Neural crest cell (in vitro differentiated cells): ENCODE results near the gene CASKIN1. TPM values are rescaled to one million over a fixed set of nuclear protein-coding genes. Genes with fewer than 3 reads are reported as not detected.
A peak's percentile ranks its signal among the peaks of the same experiment; 100 is the strongest.

Experiments used
- DNase-seq: peaks from one replicate; pipeline ENCODE4 v3.0.0; 2021; ENCODE audit warnings: low read depth, mixed read lengths, low spot score
- H3K27ac Mint-ChIP-seq: one replicate; pipeline ENCODE4 v1.8.0; 2021; ENCODE audit warnings: mild to moderate bottlenecking, mixed read lengths; ENCODE audit not compliant: unreplicated experiment
- H3K27me3 Mint-ChIP-seq: 2 replicates; pipeline ENCODE4 v1.8.0; 2021; ENCODE audit warnings: low read depth, mild to moderate bottlenecking, mixed read lengths
- H3K36me3 Mint-ChIP-seq: 2 replicates; pipeline ENCODE4 v1.8.0; 2021; ENCODE audit warnings: low read depth, mild to moderate bottlenecking, mixed read lengths
- H3K4me1 Mint-ChIP-seq: 2 replicates; pipeline ENCODE4 v1.8.0; 2021; ENCODE audit warnings: mixed read lengths
- H3K4me3 Mint-ChIP-seq: one replicate; pipeline ENCODE4 v1.8.0; 2021; ENCODE audit warnings: mild to moderate bottlenecking, mixed read lengths
- H3K9me3 Mint-ChIP-seq: 2 replicates; pipeline ENCODE4 v1.8.0; 2021; ENCODE audit warnings: mixed read lengths
- CTCF ChIP-seq: fragments of 200-600 bp; sonication (generic); conservative IDR thresholded peaks from 2 replicates; pipeline ENCODE4 v1.5.0; 2021; ENCODE audit warnings: antibody characterized with exemption, mild to moderate bottlenecking
- total RNA-seq: library from RNA; stranded (reverse); gene quantifications from 2 replicates; pipeline ENCODE4 v1.2.1, GENCODE V29; 2021

The CASKIN1 gene
- total RNA-seq, 1 donor from 2014 or later: 20.2 TPM

DNA sequence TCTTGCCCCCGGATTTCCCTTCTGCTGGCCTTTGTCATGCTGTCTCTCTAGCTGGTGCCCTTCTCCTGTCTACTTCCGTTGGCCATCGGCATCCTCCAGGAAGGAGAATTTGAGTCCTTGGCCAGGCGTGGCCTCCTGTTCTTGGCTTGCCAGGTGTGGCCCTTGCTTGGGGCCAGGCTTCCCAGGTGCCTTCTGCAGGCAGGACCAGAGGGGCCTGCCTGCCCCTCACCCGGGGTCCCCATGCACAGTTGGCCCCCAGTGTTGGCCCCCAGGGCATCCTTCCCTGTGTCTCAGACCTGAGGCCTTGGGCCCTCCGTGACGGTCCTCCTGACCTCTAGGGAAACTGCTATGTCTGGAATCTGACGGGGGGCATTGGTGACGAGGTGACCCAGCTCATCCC, 11.5 kb upstream of the CASKIN1 start:
- Mint-ChIP-seq H3K36me3 (peaks cover 5% of the 10 kb centered on the region), H3K9me3 (no peaks in the 10 kb centered on the region), H3K27me3 (peaks cover 2% of the 10 kb centered on the region), H3K4me1 (peaks cover 37% of the 10 kb centered on the region), H3K4me3 (peak overlapping the region; percentile 87), H3K27ac (no peak overlapping the region)
- no peak for TF ChIP-seq CTCF
- DNase-seq: no peak

DNA sequence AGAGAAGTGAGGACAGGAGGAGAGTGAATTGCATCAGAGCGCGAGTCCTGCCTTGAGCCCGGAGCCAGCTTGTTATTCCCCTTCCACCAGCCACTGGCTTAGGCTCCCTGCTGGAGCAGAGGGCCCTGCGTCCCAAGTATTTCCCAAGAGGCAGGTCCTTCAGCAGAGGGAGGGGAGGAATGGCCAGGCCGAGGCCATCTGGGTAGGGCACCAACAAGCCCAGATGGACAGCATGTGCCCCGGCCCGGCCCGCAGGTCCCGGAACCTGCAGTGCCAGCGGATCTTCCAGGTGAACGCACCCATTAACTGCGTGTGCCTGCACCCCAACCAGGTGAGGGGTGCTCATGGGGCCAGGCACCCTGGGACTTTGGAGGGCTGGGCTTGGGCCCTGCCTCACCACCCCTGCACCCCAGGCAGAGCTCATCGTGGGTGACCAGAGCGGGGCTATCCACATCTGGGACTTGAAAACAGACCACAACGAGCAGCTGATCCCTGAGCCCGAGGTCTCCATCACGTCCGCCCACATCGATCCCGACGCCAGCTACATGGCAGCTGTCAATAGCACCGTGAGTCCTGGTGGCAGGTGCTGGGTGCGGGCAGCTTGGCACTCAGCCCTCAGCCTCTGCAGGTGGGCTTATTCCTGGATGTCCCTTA, 10.5 kb upstream of the CASKIN1 start:
- Mint-ChIP-seq H3K4me1 (peaks cover 28% of the 10 kb centered on the region), H3K27me3 (peaks cover 5% of the 10 kb centered on the region), H3K36me3 (peaks cover 5% of the 10 kb centered on the region), H3K9me3 (no peaks in the 10 kb centered on the region), H3K4me3 (peak overlapping the region; percentile 87), H3K27ac (no peak overlapping the region)
- DNase-seq: no peak
- no peak for TF ChIP-seq CTCF

- Mint-ChIP-seq H3K4me1 (peaks cover 23% of the 10 kb centered on the region), H3K27me3 (peaks cover 5% of the 10 kb centered on the region), H3K9me3 (no peaks in the 10 kb centered on the region), H3K27ac (no peak overlapping the region), H3K36me3 (peaks cover 5% of the 10 kb centered on the region), H3K4me3 (peak overlapping the region; percentile 86)
- TF ChIP-seq CTCF: no peak
- no peak for DNase-seq
Measured at GRCh38 chr16:2206420-2206779, 10.0 kb upstream of the CASKIN1 start.

GRCh38 chr16:2205967-2206313, 9.5 kb upstream of the CASKIN1 start:
- H3K36me3 Mint-ChIP-seq: peaks cover 5% of the 10 kb centered on the region
- peaks cover 23% of the 10 kb centered on the region for H3K4me1 Mint-ChIP-seq
- no peaks in the 10 kb centered on the region for H3K9me3 Mint-ChIP-seq
- peak overlapping the region; percentile 86 for H3K4me3 Mint-ChIP-seq
- H3K27ac Mint-ChIP-seq: no peak overlapping the region
- DNase-seq: peak; percentile 38
- no peak for TF ChIP-seq CTCF
- H3K27me3 Mint-ChIP-seq: peaks cover 5% of the 10 kb centered on the region

DNA sequence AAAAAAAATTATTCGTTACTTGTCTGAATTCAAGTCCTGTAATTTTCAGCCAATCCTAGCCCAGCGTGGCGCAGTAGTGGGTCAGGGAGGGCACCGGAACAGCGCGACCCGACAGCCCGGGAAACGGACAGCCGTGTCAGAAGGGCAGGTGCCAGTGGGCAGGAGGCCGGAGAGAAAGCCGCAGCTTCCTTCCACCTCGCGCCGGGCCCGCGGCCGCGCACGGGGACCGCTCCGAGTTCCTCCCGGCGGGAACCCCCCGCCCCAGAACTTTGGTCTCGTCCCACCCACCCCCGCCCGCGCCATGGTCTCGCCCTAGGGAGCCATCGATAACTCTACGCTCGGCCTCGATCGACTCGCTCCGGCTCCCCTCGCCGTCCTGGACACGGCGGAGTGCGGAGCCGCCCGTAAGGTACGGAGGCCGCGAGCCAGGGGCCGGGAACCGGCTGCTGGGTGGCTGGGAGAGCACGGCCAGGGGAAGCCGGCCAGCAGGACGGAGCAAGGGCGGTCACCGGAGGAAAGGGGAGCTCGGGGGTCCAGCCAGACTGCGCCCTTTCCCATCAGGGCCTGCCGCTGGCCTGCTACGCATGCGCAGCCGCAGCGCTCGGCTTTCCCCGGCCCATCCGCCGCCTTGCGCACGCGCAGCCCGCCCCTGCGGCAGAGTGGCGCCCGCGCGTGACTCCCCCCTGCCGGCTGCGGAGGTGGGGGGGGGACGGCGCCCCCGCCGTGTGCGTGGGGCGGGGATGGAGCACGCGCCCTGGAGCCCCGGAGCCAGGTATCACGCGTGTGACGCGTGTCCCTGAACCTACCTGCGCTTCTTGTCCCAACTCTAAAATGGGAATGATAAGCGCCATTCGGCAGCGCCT, 8.9 kb upstream of the CASKIN1 start, which contains the start of gene MLST8:
Gene MLST8, plus strand, starts transcription at position 351 of the 863 bp plus-strand sequence. CDS start 632 bp downstream, outside the sequence.
- peak; percentile 73 for DNase-seq
- peak within 1 kb of the TSS; percentile 87 for H3K4me3 Mint-ChIP-seq
- peaks cover 5% of the 10 kb centered on the region for H3K36me3 Mint-ChIP-seq
- peaks cover 23% of the 10 kb centered on the region for H3K4me1 Mint-ChIP-seq
- H3K27me3 Mint-ChIP-seq: peaks cover 10% of the 10 kb centered on the region
- peak; percentile 40 for TF ChIP-seq CTCF
- H3K27ac Mint-ChIP-seq: peak within 1 kb of the TSS; percentile 57
- no peaks in the 10 kb centered on the region for H3K9me3 Mint-ChIP-seq
